GM23338 (cell line): ENCODE results near the gene MAP3K5. TPM values are rescaled to one million over a fixed set of nuclear protein-coding genes. Genes with fewer than 3 reads are reported as not detected.

Experiments
- ATAC-seq: fragments of 200-7000 bp; cut with Tn5 transposase; 3 replicates; pipeline ENCODE4 v1.9.1; 2020
- DNase-seq: peaks from one replicate; pipeline ENCODE4 v3.0.0-alpha.2; 2015; ENCODE audit warnings: low spot score
- H2AFZ ChIP-seq: fragments of 200-600 bp; sonication (generic); 2 replicates; pipeline ENCODE4 v1.8.0; 2016; ENCODE audit warnings: antibody characterized with exemption, mild to moderate bottlenecking, moderate library complexity
- H3F3A ChIP-seq: fragments of 200-600 bp; sonication (generic); replicated peaks from 2 replicates; pipeline ENCODE4 v1.8.0; 2017; ENCODE audit warnings: antibody characterized with exemption, mixed run types, low read depth
- H3K27ac ChIP-seq: fragments of 200-600 bp; sonication (generic); 2 replicates; pipeline ENCODE4 v1.6.1; 2016; ENCODE audit warnings: low read depth
- H3K27me3 ChIP-seq: fragments of 200-600 bp; sonication (generic); 2 replicates; pipeline ENCODE4 v1.8.0; 2016; ENCODE audit warnings: mild to moderate bottlenecking, mixed run types, moderate library complexity; ENCODE audit not compliant: insufficient read depth
- H3K36me3 ChIP-seq: fragments of 200-600 bp; sonication (generic); 2 replicates; pipeline ENCODE4 v1.8.0; 2016; ENCODE audit warnings: mild to moderate bottlenecking; ENCODE audit not compliant: insufficient read depth
- H3K4me1 ChIP-seq: fragments of 200-600 bp; sonication (generic); 2 replicates; pipeline ENCODE4 v1.8.0; 2016; ENCODE audit warnings: mild to moderate bottlenecking, moderate library complexity; ENCODE audit not compliant: insufficient read depth
- H3K4me2 ChIP-seq: fragments of 200-600 bp; sonication (generic); 2 replicates; pipeline ENCODE4 v1.7.1; 2017; ENCODE audit warnings: mixed run types
- H3K4me3 ChIP-seq: fragments of 200-600 bp; sonication (generic); 2 replicates; pipeline ENCODE4 v1.6.1; 2016; ENCODE audit warnings: mixed run types
- H3K79me2 ChIP-seq: fragments of 200-600 bp; sonication (generic); replicated peaks from 2 replicates; pipeline ENCODE4 v1.8.0; 2017; ENCODE audit warnings: mild to moderate bottlenecking; ENCODE audit not compliant: insufficient read depth
- H3K9me2 ChIP-seq: fragments of 200-600 bp; sonication (generic); 2 replicates; pipeline ENCODE4 v1.8.0; 2017; ENCODE audit not compliant: insufficient read depth
- H4K20me1 ChIP-seq: fragments of 200-600 bp; sonication (generic); replicated peaks from 2 replicates; pipeline ENCODE4 v1.8.0; 2017; ENCODE audit warnings: mild to moderate bottlenecking; ENCODE audit not compliant: insufficient read depth
- H3K27ac Mint-ChIP-seq: 2 replicates; pipeline ENCODE4 v1.8.0; 2020; ENCODE audit warnings: inconsistent platforms, mild to moderate bottlenecking, moderate library complexity, mixed read lengths
- H3K27me3 Mint-ChIP-seq: 3 replicates; pipeline ENCODE4 v1.8.0; 2022; ENCODE audit warnings: low read depth, mild to moderate bottlenecking, moderate library complexity, mixed read lengths, inconsistent platforms; ENCODE audit not compliant: insufficient read depth, poor library complexity
- H3K36me3 Mint-ChIP-seq: 3 replicates; pipeline ENCODE4 v1.8.0; 2021; ENCODE audit warnings: low read depth, mild to moderate bottlenecking, inconsistent platforms, moderate library complexity, mixed read lengths
- H3K4me1 Mint-ChIP-seq: 3 replicates; pipeline ENCODE4 v1.8.0; 2020; ENCODE audit warnings: mild to moderate bottlenecking, inconsistent platforms, mixed read lengths
- H3K4me3 Mint-ChIP-seq: 3 replicates; pipeline ENCODE4 v1.8.0; 2021; ENCODE audit warnings: moderate library complexity, mild to moderate bottlenecking, inconsistent platforms, mixed read lengths
- H3K9me3 Mint-ChIP-seq: 3 replicates; pipeline ENCODE4 v1.8.0; 2020; ENCODE audit warnings: moderate library complexity, mild to moderate bottlenecking, inconsistent platforms, mixed read lengths
- CREB1 ChIP-seq: fragments of 250-450 bp; sonication (Bioruptor Pico); IDR thresholded peaks from 2 replicates; pipeline ENCODE4 v1.5.0; 2020; ENCODE audit warnings: low read depth, mild to moderate bottlenecking, moderate library complexity
- ETS1 ChIP-seq: IDR thresholded peaks from 2 replicates; pipeline ENCODE4 v1.6.1; 2016; ENCODE audit warnings: antibody characterized with exemption
- EZH2 ChIP-seq: fragments of 200-600 bp; sonication (generic); IDR thresholded peaks from one replicate; pipeline ENCODE4 v1.8.0; 2017; ENCODE audit warnings: antibody characterized with exemption, mild to moderate bottlenecking, low read depth; ENCODE audit not compliant: unreplicated experiment
- EZH2phosphoT487 ChIP-seq: fragments of 200-600 bp; sonication (generic); IDR thresholded peaks from one replicate; pipeline ENCODE4 v1.8.1; 2018; ENCODE audit warnings: antibody characterized with exemption; ENCODE audit not compliant: unreplicated experiment
- JUNB ChIP-seq: IDR thresholded peaks from one replicate; pipeline ENCODE4 v1.6.1; 2016; ENCODE audit warnings: antibody characterized with exemption; ENCODE audit not compliant: unreplicated experiment
- NANOG ChIP-seq: IDR thresholded peaks from 2 replicates; pipeline ENCODE4 v1.6.1; 2016; ENCODE audit warnings: antibody characterized with exemption, borderline replicate concordance
- POLR2AphosphoS5 ChIP-seq: IDR thresholded peaks from 2 replicates; pipeline ENCODE4 v1.6.1; 2016; ENCODE audit warnings: antibody characterized with exemption, low read depth
- REST ChIP-seq: IDR thresholded peaks from one replicate; pipeline ENCODE4 v1.6.1; 2018; ENCODE audit warnings: antibody characterized with exemption; ENCODE audit not compliant: unreplicated experiment
- STAT1 ChIP-seq: IDR thresholded peaks from one replicate; pipeline ENCODE4 v1.6.1; 2016; ENCODE audit warnings: antibody characterized with exemption; ENCODE audit not compliant: unreplicated experiment
- ZNF114 ChIP-seq: fragments of 250-450 bp; sonication (Bioruptor Pico); IDR thresholded peaks from 2 replicates; pipeline ENCODE4 v1.5.0; 2020; ENCODE audit warnings: mild to moderate bottlenecking, moderate library complexity
- polyA plus RNA-seq: library from polyadenylated mRNA; unstranded; fragments of >200 nt; fragmentation: Nextera tagmentation; extraction: Ambion mirVana; gene quantifications from 2 replicates; pipeline ENCODE4 v1.2.1, GENCODE V29; 2016
- total RNA-seq: library from RNA; depleted of rRNA; stranded (reverse); fragments of >200 nt; shearing (Covaris generic); gene quantifications from 2 replicates; pipeline ENCODE4 v1.2.3, GENCODE V29; 2014
- TF ChIP-seq, protein P1 (sequence below), 2 experiments: fragments of 200-600 bp in 1 of 2; sonication (generic) in 1 of 2; conservative IDR thresholded peaks; 2 replicates each; pipeline versions ENCODE4 v1.5.1 to v1.6.1; 2016 to 2017; ENCODE audit warnings: antibody characterized with exemption in 2 of 2, low read depth in 2 of 2, mild to moderate bottlenecking in 2 of 2, moderate library complexity in 1 of 2

Gene MAP3K5
- total and polyA plus RNA-seq, 2 experiments from 2014 or later, result 0.76 to 2.8 TPM

DNA sequence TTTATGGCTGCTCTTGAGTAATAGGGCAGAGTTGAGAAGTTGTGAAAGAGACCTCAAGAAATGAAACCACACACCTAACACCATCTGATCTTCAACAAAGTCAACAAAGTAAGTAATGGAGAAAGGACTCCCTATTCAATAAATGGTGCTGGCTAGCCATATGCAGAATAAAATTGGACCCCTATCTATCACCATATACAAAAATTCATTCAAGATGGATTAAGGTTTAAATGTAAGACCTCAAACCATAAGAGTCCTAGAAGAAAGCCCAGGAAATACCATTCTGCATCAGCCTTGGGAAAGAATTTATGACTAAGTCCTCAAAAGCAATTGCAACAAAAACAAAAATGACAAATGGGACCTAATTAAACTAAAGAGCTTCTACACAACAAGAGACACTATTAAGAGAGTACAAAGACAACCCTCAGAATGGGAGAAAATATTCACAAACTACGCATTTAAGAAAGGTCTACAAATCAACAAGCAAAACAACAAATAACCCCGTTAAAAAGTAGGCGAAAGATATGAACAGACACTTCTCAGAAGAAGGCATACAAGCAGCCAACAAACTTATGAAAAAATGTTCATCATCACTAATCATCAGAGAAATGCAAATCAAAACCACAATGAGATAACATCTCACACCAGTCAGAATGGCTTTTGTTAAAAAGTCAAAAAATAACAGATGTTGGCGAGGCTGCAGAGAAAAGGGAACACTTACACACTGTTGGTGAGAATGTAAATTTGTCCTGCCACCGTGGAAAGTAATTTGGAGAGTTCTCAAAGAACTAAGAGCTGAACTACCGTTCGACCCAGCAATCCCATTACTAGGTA is 4.0 kb downstream of the MAP3K5 start:
- H3K9me3 Mint-ChIP-seq, result no peaks in the 10 kb centered on the region; the same call in 2 of the 3 replicates
- H4K20me1 ChIP-seq, result no peaks in the 10 kb centered on the region
- H3K36me3 Mint-ChIP-seq, result no peaks in the 10 kb centered on the region; the same call in 2 of the 3 replicates
- ATAC-seq (no peak), DNase-seq (no peak)
- peaks cover 24% of the 10 kb centered on the region for H3K27me3 Mint-ChIP-seq
- no peak overlapping the region for H3K4me2 ChIP-seq
- no peak overlapping the region for H3K27ac ChIP-seq
- 0 out of 2 replicates have a peak, but pooled peaks cover 3% of the 10 kb centered on the region for H3F3A ChIP-seq
- H3K9me2 ChIP-seq, result no peaks in the 10 kb centered on the region
- 0 out of 2 replicates have a peak, but pooled peaks cover 6% of the 10 kb centered on the region for H3K4me1 ChIP-seq
- H3K36me3 ChIP-seq, result no peaks in the 10 kb centered on the region
- TF ChIP-seq NANOG, result no peak
- no peak for TF ChIP-seq REST
- no peak for TF ChIP-seq CREB1 (CRISPR knock-in tag)
- TF ChIP-seq ETS1, result no peak
- no peak for TF ChIP-seq ZNF114
- TF ChIP-seq POLR2AphosphoS5, result no peak
- TF ChIP-seq EZH2phosphoT487, result no peak
- no peak overlapping the region for H2AFZ ChIP-seq
- H3K79me2 ChIP-seq, result no peaks in the 10 kb centered on the region
- H3K4me3 ChIP-seq, result no peak overlapping the region
- H3K4me3 Mint-ChIP-seq, result no peak overlapping the region
- no peak overlapping the region for H3K27ac Mint-ChIP-seq
- H3K27me3 ChIP-seq, result peaks cover 42% of the 10 kb centered on the region
- peaks cover 9% of the 10 kb centered on the region; the same call in 2 of the 3 replicates for H3K4me1 Mint-ChIP-seq

GRCh38 chr6:136787726-136788068 is 4.6 kb downstream of the MAP3K5 start:
- Mint-ChIP-seq H3K27ac (no peak overlapping the region), H3K27me3 (peaks cover 21% of the 10 kb centered on the region), H3K4me3 (no peak overlapping the region), H3K4me1 (peaks cover 8% of the 10 kb centered on the region; the same call in 1 of the 3 replicates), H3K9me3 (no peaks in the 10 kb centered on the region; the same call in 2 of the 3 replicates), H3K36me3 (no peaks in the 10 kb centered on the region; the same call in 2 of the 3 replicates)
- no peak for ATAC-seq
- Histone ChIP-seq H3K27me3 (peaks cover 36% of the 10 kb centered on the region), H3F3A (0 out of 2 replicates have a peak, but pooled peaks cover 1% of the 10 kb centered on the region), H4K20me1 (no peaks in the 10 kb centered on the region), H3K27ac (no peak overlapping the region), H3K36me3 (no peaks in the 10 kb centered on the region), H3K79me2 (no peaks in the 10 kb centered on the region), H3K4me3 (no peak overlapping the region), H3K9me2 (no peaks in the 10 kb centered on the region), H2AFZ (no peak overlapping the region), H3K4me2 (no peak overlapping the region), H3K4me1 (0 out of 2 replicates have a peak, but pooled peaks cover 6% of the 10 kb centered on the region)
- DNase-seq, result no peak
- TF ChIP-seq JUNB, result no peak
- no peak for TF ChIP-seq REST
- no peak for TF ChIP-seq ZNF114
- no peak for TF ChIP-seq CREB1 (CRISPR knock-in tag)
- no peak for TF ChIP-seq NANOG
- no peak for TF ChIP-seq EZH2phosphoT487
- TF ChIP-seq ETS1, result no peak
- TF ChIP-seq EZH2, result no peak
- TF ChIP-seq, protein P1, sequence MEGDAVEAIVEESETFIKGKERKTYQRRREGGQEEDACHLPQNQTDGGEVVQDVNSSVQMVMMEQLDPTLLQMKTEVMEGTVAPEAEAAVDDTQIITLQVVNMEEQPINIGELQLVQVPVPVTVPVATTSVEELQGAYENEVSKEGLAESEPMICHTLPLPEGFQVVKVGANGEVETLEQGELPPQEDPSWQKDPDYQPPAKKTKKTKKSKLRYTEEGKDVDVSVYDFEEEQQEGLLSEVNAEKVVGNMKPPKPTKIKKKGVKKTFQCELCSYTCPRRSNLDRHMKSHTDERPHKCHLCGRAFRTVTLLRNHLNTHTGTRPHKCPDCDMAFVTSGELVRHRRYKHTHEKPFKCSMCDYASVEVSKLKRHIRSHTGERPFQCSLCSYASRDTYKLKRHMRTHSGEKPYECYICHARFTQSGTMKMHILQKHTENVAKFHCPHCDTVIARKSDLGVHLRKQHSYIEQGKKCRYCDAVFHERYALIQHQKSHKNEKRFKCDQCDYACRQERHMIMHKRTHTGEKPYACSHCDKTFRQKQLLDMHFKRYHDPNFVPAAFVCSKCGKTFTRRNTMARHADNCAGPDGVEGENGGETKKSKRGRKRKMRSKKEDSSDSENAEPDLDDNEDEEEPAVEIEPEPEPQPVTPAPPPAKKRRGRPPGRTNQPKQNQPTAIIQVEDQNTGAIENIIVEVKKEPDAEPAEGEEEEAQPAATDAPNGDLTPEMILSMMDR (conservative IDR thresholded peaks at IDR 0.05; ENCODE audit: low read depth in 2 of 2), result no peak
- TF ChIP-seq STAT1, result no peak
